Fibroblast of upper back skin (primary cell): Measurements from ENCODE around the gene TRIM54.
"Not testable (repeated sequence)": the region's sequence is repeated elsewhere in the genome, so short reads cannot be mapped to it uniquely, and the experiment has no call there.

Source experiments
- DNase-seq: peaks from one replicate; pipeline ENCODE4 v3.0.0-alpha.2; 2013

The TRIM54 gene

DNA sequence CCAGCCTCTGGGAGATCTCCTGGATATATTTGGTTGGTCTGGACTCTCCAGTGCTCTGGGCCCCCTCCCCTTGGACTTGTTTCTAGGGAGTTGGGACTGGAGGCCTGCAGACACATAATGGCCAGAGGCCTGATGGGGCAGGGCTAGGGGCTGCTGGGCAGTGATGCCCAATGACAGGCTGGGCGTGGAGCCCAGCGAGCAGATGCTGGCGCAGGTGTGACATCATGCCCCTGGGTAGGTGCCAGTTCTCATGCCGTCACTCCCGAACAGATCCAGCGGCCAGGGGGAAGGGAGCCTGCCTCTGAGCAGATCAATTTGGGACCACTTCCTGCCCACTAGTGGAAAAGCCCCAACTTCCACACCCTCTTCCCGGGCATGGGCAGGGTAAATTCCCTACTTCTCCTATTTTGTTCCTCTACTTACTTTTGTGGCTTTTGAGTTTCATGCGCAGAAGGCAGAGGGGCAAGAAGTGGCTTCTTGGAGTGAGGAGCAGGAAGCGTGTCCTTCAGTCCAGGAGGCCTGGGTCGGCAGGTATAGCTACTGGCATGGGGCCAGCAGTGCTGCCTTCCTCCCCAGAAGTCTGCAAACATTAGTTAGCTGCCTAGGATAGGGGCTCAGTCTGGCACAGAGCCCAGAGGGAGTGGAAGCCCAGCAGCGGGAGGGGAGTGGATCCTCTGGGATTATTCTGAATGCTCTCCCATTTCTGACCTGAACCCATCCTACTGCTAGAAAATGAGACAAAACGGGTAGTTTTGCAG, 34.6 kb downstream of the TRIM54 start:
- DNase-seq, result no peak

DNA sequence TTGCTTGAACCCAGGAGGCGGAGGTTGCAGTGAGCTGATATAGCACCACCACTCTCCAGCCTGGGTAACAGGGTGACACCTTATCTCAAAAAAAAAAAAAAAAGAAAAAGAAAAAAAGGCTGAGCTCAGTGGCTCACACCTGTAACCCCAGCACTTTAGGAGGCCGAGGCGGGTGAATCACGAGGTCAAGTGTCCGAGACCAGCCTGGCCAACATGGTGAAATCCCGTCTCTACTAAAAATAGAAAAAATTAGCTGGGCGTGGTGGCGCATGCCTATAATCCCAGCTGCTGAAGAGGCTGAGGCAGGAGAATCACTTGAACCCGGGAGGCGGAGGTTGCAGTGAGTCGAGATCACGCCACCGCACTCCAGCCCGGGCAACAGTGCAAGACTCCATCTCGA, 37.6 kb downstream of the TRIM54 start:
- DNase-seq, result not testable (repeated sequence)

DNA sequence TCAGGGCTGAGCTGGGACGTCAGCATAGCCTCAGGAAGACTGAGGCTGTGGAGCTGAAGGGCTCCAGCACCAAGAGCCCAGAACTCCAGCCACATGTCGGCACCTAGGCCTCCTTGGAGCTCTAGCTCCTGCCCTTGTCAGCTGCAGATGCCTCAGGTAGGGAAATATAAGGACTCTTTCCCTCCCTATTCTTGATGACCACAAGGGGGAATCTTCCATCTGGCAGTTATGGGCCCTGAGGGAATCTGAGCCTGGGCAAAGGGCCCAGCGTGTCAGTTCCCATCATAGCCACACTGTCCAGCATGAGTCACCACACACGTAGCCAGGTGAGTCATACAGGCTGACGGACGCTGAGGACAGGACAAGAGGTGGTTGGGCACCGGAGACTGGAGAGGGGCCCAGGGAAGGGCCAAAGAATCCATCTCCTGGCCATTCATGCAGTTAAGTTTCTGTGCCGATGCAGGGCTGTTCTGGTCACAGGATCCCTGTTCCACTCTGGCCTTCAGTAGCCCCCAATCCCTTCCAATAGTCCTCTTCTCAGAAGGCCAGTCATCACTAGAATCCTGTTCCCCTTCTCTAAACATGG, 38.8 kb downstream of the TRIM54 start:
- DNase-seq, result peak; percentile 98

DNA sequence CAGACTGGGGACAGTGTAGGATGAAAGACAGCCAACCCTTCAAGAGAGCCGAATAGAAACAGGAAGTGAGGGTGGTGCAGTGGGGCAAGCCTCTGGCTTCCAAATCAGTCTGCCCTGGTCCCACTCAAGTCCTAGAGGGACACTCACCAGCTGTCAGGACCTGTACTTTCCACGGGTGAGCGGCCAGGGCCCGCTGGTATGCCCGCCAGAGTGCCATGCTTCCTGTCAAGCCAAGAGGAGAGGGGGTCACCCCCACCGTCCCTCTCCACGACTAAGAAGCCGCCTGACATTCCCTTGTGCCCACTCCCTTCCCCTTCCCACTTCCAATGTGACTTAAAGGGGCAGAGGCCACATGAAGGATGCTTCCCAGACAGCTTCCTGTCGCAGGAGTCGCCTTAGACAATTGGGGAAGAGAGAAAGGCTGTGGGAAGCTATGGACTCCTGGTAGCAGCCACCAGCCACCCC, 40.1 kb downstream of the TRIM54 start:
- DNase-seq, result peak; percentile 5

DNA sequence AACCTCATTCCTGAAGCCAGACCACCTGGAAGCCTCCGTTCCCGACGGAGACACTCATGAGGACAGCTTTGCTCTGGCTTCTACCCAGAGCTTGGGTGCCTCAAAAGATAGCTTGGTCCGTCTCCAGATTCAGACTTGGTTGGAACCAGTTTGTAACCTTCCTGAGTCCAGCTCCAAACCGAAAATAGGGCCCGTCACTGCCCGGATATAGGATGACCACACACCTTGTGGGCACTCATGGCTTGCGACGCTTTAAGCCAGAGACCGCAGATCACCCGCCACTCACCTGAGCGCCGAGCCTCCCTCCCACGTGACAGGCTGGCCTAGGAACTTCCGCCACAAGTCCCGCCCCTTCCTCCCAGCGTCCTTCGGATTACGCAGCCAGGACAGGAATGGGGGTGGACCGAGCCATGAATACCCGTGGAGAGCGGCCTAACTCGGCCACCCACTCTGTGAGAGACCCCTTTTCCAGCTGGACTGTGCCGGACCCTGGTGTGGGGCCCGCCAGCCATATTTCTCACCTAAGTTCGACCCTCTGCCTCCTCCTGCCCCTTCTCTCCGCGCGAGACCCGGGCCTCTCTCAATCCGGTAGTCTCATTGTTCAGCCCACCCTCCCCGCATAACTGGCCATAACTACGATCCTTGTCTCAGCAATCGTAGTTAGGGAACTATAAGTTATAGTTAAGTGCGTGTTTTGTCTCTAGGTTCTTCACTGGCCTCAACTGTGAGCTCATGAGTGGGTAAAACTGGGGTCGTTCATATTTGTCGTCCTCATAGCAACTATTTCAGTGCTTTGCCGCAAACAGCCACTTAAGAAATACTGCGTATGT, 40.8 kb downstream of the TRIM54 start, which contains the start of gene MPV17:
Gene MPV17 (minus strand): TSS at position 332 of the 830 bp plus-strand sequence. CDS start 580 bp downstream, outside the sequence.
- peak; percentile 88 for DNase-seq

DNA sequence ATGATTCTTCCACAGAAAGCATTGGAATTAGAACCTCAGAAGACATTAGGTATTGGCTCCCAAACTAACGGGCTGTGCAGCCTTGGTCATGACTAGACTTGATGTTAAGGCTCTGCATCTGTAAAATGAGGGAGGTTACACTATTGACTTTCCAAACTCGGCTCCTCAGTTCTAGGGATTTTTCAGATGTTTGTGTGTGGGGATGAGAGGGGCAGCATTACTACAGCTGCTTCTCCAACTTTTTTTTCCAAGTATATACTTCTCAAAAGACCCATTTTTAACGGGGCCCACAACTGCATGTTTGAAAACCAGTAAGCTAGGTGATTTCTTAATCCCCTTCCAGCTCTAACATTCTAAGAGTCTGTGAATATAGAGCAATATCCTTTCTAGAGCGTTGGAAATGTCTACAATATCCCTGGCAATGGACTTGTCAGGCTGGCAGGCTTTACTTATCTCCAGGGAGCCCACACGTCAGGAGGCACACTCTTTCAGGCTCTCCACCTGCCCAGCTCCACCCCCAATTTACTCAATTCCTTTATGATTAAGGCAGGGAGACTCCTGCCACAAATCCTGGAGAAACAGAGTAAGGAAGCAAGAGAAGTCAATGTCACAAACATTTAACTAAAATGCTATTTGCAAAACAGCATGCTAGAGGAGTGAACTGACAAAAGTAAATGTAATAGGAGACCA, 41.5 kb downstream of the TRIM54 start:
- DNase-seq, result no peak

DNA sequence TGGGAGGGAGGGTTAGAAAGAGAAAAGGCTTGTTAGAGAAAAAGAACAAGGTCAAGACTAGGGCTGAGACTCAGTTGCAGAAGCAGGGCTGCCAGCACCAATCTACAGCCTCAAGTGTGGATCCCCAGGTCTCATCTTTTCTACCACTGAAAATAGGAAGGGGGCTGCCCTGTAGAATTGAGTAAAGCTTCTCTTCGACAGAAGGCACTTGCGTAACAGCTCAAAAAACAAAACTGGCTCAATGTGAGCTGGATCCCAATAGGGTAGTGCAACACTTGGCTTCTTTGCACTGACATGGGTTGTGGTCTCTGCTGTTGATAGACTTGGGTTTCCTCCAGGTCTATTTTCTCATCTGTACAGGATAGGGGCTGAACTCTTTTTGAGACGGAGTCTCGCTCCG, 42.5 kb downstream of the TRIM54 start:
- DNase-seq, result no peak

DNA sequence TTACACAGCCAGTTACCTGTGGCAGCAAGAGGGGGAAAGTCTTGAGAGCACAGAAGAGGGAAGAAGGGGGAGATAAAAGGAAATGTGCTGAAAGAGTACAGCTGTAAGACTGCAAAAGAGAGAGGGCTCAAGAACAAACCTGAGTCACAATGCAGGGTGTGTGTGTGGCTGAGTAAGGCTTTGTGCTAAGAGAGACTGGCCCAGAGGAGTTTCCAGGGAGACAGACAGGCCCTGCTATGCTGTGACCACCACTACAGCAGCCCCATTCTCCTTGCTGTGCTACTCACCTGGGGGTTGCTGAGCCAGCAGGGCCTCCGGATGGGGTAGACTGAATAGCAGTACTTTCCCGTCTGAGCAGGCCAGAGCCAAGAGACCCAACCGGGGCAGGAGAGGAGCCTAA, 53.1 kb downstream of the TRIM54 start:
- DNase-seq, result no peak

DNA sequence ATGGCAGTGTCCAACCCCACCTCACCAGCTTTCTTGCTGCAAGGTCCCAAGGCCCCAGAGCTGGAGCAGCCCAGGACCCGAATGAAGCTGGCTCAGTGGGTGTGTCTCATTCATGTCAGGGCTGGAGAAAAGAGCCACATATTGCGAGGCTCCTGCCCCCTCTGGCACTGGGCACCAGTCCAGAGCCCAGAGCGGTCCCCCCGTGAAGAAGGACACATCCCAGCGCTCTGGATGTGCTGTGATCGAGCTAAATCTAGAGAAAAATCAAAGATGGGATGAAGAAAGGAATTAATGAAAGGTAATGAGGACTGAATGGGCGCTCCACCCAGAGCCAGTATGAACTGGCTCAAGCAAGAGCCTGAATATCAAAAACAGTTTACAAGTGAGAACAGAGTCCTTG, 53.9 kb downstream of the TRIM54 start:
- no peak for DNase-seq

DNA sequence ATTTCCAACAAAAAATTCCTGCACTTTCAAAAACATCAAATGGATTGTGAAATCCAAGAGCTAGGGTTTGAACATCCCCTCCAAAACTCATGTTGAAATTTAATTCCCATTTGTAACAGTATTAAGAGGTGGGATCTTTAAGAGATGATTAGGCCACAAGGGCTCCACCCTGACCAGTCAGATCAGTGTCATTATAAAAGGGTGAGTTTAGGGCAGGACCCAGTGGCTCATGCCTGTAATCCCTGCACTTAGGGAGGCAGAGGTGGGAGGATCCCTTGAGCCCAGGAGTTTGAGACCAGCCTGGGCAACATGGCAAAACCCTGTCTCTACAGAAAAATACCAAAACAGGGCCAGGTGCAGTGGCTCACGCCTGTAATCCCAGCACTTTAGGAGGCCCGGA, 65.4 kb downstream of the TRIM54 start:
- DNase-seq, result no peak

DNA sequence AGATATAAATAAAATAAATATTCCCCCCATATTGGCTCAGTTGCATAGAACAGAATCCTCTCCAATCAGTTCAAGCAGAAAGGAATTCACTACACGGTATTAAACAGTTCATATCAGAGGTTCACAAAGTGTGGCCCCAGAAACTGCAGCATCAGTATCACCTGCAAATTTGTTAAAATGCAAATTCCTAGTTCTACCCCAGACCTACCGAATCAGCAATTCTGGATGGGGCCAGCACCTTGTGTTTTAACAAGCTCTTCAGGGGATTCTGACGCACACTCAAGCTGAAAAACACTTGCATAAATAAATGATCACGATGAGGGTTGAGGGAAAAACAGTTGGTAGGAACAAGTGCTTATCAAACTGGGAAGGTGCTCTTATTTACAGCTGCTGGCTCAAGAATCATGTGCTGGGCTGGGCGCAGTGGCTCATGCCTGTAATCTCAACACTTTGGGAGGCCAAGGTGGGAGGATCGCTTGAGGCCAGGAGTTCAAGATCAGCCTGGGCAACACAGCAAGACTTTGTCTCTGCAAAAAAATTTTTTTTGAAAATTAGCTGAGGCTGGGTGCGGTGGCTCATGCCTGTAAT, 68.0 kb downstream of the TRIM54 start:
- no peak for DNase-seq

DNA sequence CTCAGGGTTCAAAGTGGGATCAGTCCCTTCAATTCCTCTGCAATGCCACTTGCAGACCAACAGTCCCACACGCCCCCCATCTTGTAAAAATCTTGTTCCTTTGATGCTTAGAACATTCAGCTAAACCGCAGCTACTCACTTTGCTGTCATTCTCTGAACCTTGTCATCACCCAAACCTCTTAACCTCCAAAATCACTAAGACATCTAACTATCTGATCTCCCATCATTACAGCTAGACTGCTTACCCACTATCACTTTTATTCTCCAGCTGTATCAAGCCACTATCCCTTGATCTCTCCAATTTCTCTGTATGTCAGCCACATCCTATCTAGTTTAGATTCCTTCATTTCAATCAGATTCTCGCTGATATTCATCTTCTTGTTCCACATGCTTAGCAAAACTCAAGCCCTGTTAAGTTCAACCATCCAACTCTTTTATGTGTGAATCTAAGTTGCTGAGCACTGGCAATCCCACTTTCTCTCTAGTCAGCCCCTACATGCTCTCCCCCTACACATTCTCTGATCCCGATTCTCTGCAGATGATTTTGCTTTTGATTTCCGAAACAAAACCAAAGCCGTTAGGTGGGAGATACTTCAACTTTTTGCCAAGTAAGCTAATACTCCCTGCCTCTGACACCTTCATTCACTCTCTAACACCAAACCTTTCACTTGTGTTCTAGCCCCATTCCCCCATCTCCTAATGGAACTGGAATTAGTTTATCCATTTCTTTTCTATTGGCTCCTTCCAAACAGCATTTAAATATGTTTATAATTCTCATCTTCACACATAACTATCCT, 69.8 kb downstream of the TRIM54 start:
- DNase-seq, result no peak

DNA sequence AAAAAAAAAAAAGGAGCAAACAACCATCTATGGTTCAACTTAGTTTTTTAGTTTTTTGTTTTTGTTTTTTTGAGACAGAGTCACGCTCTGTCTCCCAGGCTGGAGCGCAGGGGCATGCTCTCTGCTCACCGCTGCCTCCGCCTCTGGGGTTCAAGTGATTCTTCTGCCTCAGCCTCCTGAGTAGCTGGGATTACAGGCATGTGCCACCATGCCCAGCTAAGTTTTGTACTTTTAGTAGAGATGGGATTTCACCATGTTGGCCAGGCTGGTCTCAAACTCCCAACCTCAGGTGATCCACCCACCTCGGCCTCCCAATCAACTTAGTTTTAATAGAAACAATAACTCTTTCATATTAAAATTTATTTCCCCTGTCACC, 71.1 kb downstream of the TRIM54 start:
- DNase-seq, result not testable (repeated sequence)

DNA sequence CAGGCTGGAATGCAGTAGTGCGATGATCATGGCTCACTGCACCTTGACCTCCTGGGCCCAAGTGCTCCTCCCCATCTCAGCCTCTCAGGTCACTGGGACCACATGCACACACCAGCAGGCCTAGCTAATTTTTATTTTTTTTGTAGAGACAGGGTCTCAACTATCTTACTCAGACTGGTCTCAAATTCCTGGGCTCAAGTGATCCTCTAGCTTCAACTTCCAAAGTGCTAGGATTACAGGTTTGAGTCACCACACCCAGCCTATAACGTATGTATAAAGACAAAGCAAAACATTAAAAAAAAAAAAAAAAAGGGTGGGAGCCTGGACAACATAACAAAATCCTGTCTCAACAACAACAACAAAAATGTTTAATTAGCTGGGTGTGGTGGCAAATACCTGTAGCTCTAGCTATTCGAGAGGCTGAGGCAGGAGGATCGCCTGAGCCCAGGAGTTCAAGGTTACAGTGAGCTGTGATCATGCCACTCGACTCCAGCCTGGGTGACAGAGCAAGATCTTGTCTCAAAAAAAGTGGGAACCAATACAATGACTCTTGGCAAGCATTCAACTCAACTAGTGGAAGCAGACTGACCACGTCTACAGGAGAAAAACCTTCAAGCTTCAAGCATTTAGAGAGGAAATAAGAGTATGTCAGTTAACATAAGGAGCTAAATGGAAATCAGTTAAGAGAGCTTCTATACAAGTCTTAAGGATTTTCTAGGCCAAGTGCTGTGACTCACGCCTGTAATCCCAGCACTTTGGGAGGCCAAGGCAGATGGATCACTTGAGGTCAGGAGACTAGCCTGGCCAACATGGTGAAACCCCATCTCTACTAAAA, 71.8 kb downstream of the TRIM54 start:
- peak; percentile 14 for DNase-seq

DNA sequence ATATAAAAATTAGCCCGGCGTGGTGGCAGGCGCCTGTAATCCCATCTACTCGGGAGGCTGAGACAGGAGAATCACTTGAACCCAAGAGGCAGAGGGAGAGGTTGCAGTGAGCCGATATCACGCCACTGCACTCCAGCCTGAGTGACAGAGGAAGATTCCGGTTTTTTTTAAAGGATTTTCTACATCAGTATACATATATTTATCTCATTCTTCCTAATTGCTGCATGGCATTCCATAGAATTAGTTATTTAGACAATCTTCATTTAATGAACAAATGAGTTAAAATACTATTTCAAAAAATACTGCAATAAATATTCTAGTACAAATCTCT, 72.3 kb downstream of the TRIM54 start:
- DNase-seq, result no peak

DNA sequence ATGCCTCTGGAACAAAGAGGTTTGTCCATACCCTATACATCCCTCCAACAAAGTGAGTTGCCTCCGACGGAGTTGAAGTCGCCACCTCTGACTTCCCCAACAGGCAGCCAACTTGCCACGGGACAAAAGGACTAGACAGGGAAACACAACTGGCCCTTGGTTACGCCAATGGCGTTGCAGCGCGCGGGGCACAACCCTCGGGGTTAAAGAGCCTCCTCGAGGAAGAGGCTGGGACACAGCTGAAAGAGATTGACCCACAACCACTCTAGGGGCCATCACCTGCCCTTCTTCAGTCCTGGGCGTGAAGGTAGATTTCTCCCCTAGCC, 73.8 kb downstream of the TRIM54 start:
- DNase-seq, result peak; percentile 31

DNA sequence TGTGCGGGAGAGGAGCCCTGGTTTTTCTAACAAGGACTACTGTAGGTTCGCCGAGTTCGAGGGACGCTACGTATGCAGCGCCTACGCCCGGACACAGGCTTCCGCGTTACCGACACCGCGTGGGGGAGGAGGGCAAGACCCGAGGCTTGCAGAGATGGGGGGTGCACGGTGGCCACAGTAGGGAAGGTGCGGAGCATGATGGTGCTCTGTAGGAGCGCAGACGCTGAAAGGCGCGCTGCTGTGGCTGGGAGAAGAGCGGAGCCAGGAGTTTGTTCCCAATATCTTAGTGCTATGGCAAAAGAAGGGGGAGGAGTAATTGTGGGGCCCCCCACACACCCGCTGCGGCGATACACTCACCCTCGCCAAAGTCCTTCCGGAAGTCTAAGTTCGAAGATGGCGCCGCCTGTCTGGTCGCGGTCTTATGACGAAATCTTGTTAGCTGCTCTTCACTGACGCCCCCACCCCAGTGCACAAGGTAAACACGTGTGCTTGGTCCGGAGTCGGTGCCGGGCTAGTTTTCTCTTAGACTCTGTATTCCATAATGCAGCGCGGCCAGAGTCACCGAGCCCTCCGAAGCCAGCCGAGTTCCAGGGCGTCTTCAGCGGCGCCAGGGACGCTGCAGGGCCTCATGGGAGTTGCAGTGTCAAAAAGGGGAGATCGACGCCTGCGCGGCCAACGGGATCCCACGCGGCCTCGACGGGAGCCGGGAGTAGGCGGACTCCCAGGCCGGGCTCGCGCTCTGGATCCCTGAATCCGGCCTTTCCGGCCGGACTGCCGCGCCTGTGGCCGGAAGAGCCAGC, 74.4 kb downstream of the TRIM54 start, which contains the start of gene GTF3C2:
Gene GTF3C2 (minus strand): TSS at position 383 of the 800 bp plus-strand sequence. CDS start 13,210 bp downstream, outside the sequence.
- DNase-seq, result peak; percentile 98
